ENCODE results near the gene MGAT4A. TPM values are rescaled to one million over a fixed set of nuclear protein-coding genes. Genes with fewer than 3 reads are reported as not detected.

Gene MGAT4A
- total and polyA plus RNA-seq, 4 donors = 16.1 to 43.7 (median 31.9) TPM

GRCh38 chr2:98615481-98615880 is 115.5 kb downstream of the MGAT4A start:
- TF ChIP-seq CTCF (IDR thresholded peaks at IDR 0.05; ENCODE audit: control extremely low read depth, extremely low read depth) = no peak
- no peak overlapping the region for H3K9ac ChIP-seq (ENCODE audit: insufficient read depth in 1 of 2, low read length in 2 of 2)
- H3K4me1 ChIP-seq (ENCODE audit: control insufficient read depth in 5 of 5, insufficient read depth in 5 of 5, low read length in 5 of 5) = peaks cover 0 to 4% (median under 1%) of the 10 kb centered on the region in 5 donors
- 92 to 94% methylated on average over 5 of the region's 5 CpGs for whole genome bisulfite sequencing, 2 donors
- H3K27me3 ChIP-seq (ENCODE audit: control insufficient read depth in 3 of 3, insufficient read depth in 3 of 3, low read length in 2 of 3) = no peaks in the 10 kb centered on the region
- no peak overlapping the region for H3K27ac ChIP-seq (ENCODE audit: low read depth in 1 of 2, low read length in 1 of 2)
- peaks cover 20 to 38% (median 31%) of the 10 kb centered on the region in 4 donors for H3K36me3 ChIP-seq (ENCODE audit: control insufficient read depth in 4 of 4, insufficient read depth in 4 of 4, low read length in 4 of 4)
- DNase-seq = no peak
- ATAC-seq (ENCODE audit: insufficient read depth, low FRiP score) = no peak
- H3K4me3 ChIP-seq = no peak overlapping the region
- no peaks in the 10 kb centered on the region for H3K9me3 ChIP-seq (ENCODE audit: control insufficient read depth in 4 of 4, insufficient read depth in 3 of 4, low read length in 3 of 4)

GRCh38 chr2:98614024-98614739 is 116.8 kb downstream of the MGAT4A start:
- H3K4me3 ChIP-seq = no peak overlapping the region
- ATAC-seq (ENCODE audit: insufficient read depth, low FRiP score) (no peak), DNase-seq (no peak)
- H3K36me3 ChIP-seq (ENCODE audit: control insufficient read depth in 4 of 4, insufficient read depth in 4 of 4, low read length in 4 of 4) = peaks cover 20 to 38% (median 33%) of the 10 kb centered on the region in 4 donors
- H3K9me3 ChIP-seq (ENCODE audit: control insufficient read depth in 4 of 4, insufficient read depth in 3 of 4, low read length in 3 of 4) = no peaks in the 10 kb centered on the region
- peaks cover 2 to 15% (median 8%) of the 10 kb centered on the region in 5 donors for H3K4me1 ChIP-seq (ENCODE audit: control insufficient read depth in 5 of 5, insufficient read depth in 5 of 5, low read length in 5 of 5)
- no peaks in the 10 kb centered on the region for H3K27me3 ChIP-seq (ENCODE audit: control insufficient read depth in 3 of 3, insufficient read depth in 3 of 3, low read length in 2 of 3)
- no peak for TF ChIP-seq CTCF (IDR thresholded peaks at IDR 0.05; ENCODE audit: control extremely low read depth, extremely low read depth)
- no peak overlapping the region for H3K27ac ChIP-seq (ENCODE audit: low read depth in 1 of 2, low read length in 1 of 2)
- 96 to 99% methylated on average over 9 of the region's 9 CpGs for WGBS, 2 donors
- H3K9ac ChIP-seq (ENCODE audit: insufficient read depth in 1 of 2, low read length in 2 of 2) = no peak overlapping the region

- peak overlapping the region; percentile 96 to 98 for H3K27ac ChIP-seq (ENCODE audit: low read depth in 1 of 2, low read length in 1 of 2)
- WGBS, 2 donors = 3 to 4% methylated on average over 29 of the region's 29 CpGs
- H3K4me3 ChIP-seq = peak overlapping the region; percentile 100
- no peaks in the 10 kb centered on the region for H3K9me3 ChIP-seq (ENCODE audit: control insufficient read depth in 4 of 4, insufficient read depth in 3 of 4, low read length in 3 of 4)
- H3K4me1 ChIP-seq (ENCODE audit: control insufficient read depth in 5 of 5, insufficient read depth in 5 of 5, low read length in 5 of 5) = peaks cover 5 to 29% (median 16%) of the 10 kb centered on the region in 5 donors
- peaks cover 5 to 24% (median 15%) of the 10 kb centered on the region in 4 donors for H3K36me3 ChIP-seq (ENCODE audit: control insufficient read depth in 4 of 4, insufficient read depth in 4 of 4, low read length in 4 of 4)
- DNase-seq = peak; percentile 52 to 56 (median 56)
- H3K9ac ChIP-seq (ENCODE audit: insufficient read depth in 1 of 2, low read length in 2 of 2) = peak overlapping the region; percentile 75 to 96
- H3K27me3 ChIP-seq (ENCODE audit: control insufficient read depth in 3 of 3, insufficient read depth in 3 of 3, low read length in 2 of 3) = no peaks in the 10 kb centered on the region
- no peak for ATAC-seq (ENCODE audit: insufficient read depth, low FRiP score)
- TF ChIP-seq CTCF (IDR thresholded peaks at IDR 0.05; ENCODE audit: control extremely low read depth, extremely low read depth) = no peak
Measured at GRCh38 chr2:98608962-98609604, 121.8 kb downstream of the MGAT4A start.
